Keratinocyte (primary cell): ENCODE data around the gene DPYSL4.

ENCODE experiments used
- EZH2 ChIP-seq: IDR thresholded peaks from one replicate; pipeline ENCODE4 v1.6.1; 2012; ENCODE audit warnings: inconsistent platforms, mild to moderate bottlenecking, low read length, moderate library complexity
- TF ChIP-seq, protein P1 (sequence below), 3 experiments: IDR thresholded peaks in 1 of 3; conservative IDR thresholded peaks in 1 of 3; optimal IDR thresholded peaks in 1 of 3; 2 replicates in 2 of 3; 3 replicates in 1 of 3; pipeline versions ENCODE3 to v1.5.1; 2011; ENCODE audit warnings: low read length in 3 of 3, mild to moderate bottlenecking in 3 of 3, moderate library complexity in 2 of 3, control low read depth in 1 of 3, inconsistent platforms in 1 of 3; ENCODE audit not compliant: insufficient read depth in 2 of 3; ENCODE audit errors: extremely low read depth in 1 of 3

DNA sequence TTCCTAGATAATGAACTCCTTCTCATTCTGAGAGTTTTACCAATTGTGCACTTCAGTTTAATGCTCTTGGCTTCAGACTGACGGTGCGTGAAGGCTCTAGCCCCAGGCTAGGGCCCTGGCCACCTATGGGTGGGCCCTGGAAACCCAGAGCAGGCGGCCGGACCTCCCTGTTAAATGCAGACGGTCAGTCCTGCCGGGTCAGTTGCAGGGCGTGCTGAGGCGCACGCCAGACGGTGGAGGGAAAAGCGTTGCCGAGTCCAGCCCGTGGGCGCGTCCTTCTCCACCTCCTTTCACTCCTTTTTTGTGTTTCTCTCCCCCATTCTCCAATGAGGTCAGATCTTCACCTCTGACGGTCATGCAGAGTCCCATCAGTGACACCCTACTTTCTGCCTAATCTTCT is 2.3 kb downstream of the DPYSL4 start:
- no peak for TF ChIP-seq EZH2
- TF ChIP-seq, protein P1, sequence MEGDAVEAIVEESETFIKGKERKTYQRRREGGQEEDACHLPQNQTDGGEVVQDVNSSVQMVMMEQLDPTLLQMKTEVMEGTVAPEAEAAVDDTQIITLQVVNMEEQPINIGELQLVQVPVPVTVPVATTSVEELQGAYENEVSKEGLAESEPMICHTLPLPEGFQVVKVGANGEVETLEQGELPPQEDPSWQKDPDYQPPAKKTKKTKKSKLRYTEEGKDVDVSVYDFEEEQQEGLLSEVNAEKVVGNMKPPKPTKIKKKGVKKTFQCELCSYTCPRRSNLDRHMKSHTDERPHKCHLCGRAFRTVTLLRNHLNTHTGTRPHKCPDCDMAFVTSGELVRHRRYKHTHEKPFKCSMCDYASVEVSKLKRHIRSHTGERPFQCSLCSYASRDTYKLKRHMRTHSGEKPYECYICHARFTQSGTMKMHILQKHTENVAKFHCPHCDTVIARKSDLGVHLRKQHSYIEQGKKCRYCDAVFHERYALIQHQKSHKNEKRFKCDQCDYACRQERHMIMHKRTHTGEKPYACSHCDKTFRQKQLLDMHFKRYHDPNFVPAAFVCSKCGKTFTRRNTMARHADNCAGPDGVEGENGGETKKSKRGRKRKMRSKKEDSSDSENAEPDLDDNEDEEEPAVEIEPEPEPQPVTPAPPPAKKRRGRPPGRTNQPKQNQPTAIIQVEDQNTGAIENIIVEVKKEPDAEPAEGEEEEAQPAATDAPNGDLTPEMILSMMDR (optimal IDR thresholded peaks at IDR 0.05 in 1 of 3, IDR thresholded peaks at IDR 0.05 in 1 of 3, conservative IDR thresholded peaks at IDR 0.05 in 1 of 3; ENCODE audit: extremely low read depth in 1 of 3, insufficient read depth in 2 of 3, low read length in 3 of 3): no peak
